HG03064 (cell line): ENCODE results near the gene SCG2.

Experiments
- ATAC-seq: cut with Tn5 transposase; IDR thresholded peaks from one replicate; pipeline ENCODE4 v1.9.1; 2021; ENCODE audit warnings: low read depth; ENCODE audit not compliant: unreplicated experiment

Gene SCG2

GRCh38 chr2:223585666-223586065, 16.5 kb downstream of the SCG2 start:
- no peak for ATAC-seq

- no peak for ATAC-seq
These were observed 20.2 kb downstream of the SCG2 start for GRCh38 chr2:223582001-223582400.

- no peak for ATAC-seq
These were observed 21.2 kb downstream of the SCG2 start for GRCh38 chr2:223580951-223581350.

GRCh38 chr2:223578846-223579245, 23.3 kb downstream of the SCG2 start:
- no peak for ATAC-seq

GRCh38 chr2:223576873-223577272, 25.3 kb downstream of the SCG2 start:
- no peak for ATAC-seq

GRCh38 chr2:223570784-223571183, 31.4 kb downstream of the SCG2 start:
- no peak for ATAC-seq

GRCh38 chr2:223566396-223566795, 35.8 kb downstream of the SCG2 start:
- no peak for ATAC-seq

GRCh38 chr2:223563462-223563861, 38.7 kb downstream of the SCG2 start:
- no peak for ATAC-seq

GRCh38 chr2:223562078-223562477, 40.1 kb downstream of the SCG2 start:
- ATAC-seq, result no peak

- no peak for ATAC-seq
These were observed 41.3 kb downstream of the SCG2 start for GRCh38 chr2:223560749-223561435.

GRCh38 chr2:223558970-223559369, 43.2 kb downstream of the SCG2 start:
- no peak for ATAC-seq

GRCh38 chr2:223554923-223555322, 47.2 kb downstream of the SCG2 start:
- ATAC-seq, result no peak

- ATAC-seq, result no peak
These were observed 52.9 kb downstream of the SCG2 start for GRCh38 chr2:223549215-223549614.

- ATAC-seq, result no peak
These were observed 54.0 kb downstream of the SCG2 start for GRCh38 chr2:223548194-223548593.
